ENCODE measurements around the gene KLHL10.

Gene KLHL10

DNA sequence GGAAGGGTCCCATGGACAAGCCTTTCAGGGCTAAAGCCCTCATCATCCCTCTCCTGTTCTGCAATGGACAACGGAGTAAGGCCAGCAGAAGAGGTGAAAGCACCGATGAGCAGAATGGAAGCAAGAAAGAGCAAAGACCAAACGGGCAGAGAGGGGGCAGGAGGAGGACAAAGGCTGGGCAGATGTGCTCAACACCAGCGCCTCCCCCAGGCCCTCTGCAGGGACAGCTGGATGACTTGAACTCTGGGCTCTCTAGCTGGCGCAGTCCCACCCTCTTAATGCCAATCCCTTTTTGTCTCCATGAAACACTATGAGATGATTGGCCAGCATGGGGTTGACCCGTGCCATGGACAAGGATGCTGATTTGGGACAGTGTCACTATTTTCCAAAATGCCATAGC lies 59.1 kb downstream of the KLHL10 start:
- DNase-seq, result no peak
